Mononuclear cell (primary cell): ENCODE results near the gene XIST. TPM values are rescaled to one million over a fixed set of nuclear protein-coding genes. Genes with fewer than 3 reads are reported as not detected.

Experiments used
- H3K27me3 ChIP-seq: 2 replicates; pipeline ENCODE4 v1.6.0; 2011; ENCODE audit warnings: low read length, control low read depth; ENCODE audit not compliant: insufficient read depth
- H3K4me1 ChIP-seq: 2 replicates; pipeline ENCODE4 v1.5.1; 2011; ENCODE audit warnings: mild to moderate bottlenecking, low read length, control low read depth; ENCODE audit not compliant: insufficient read depth
- H3K4me3 ChIP-seq: 2 replicates; pipeline ENCODE4 v1.5.1; 2011; ENCODE audit warnings: mild to moderate bottlenecking, low read length, moderate library complexity
- H3K9me3 ChIP-seq: 2 replicates; pipeline ENCODE4 v1.5.1; 2011; ENCODE audit warnings: low read depth, mild to moderate bottlenecking, control low read depth, low read length
- total RNA-seq: library from RNA; depleted of rRNA; stranded (reverse); fragments of >200 nt; gene quantifications from one replicate; pipeline ENCODE4 v1.2.3, GENCODE V29; 2012

XIST gene
- total RNA-seq, 1 donor: 254 TPM

- H3K9me3 ChIP-seq: no peaks in the 10 kb centered on the region
- no peak overlapping the region for H3K4me3 ChIP-seq
- H3K4me1 ChIP-seq: no peaks in the 10 kb centered on the region
- H3K27me3 ChIP-seq: no peaks in the 10 kb centered on the region
These were observed 3.4 kb downstream of the XIST start for GRCh38 chrX:73849073-73849472.

- Histone ChIP-seq H3K27me3 (no peaks in the 10 kb centered on the region), H3K4me3 (no peak overlapping the region), H3K4me1 (no peaks in the 10 kb centered on the region), H3K9me3 (no peaks in the 10 kb centered on the region)
These were observed 4.5 kb downstream of the XIST start for GRCh38 chrX:73847991-73848390.

- Histone ChIP-seq H3K27me3 (no peaks in the 10 kb centered on the region), H3K4me1 (no peaks in the 10 kb centered on the region), H3K9me3 (no peaks in the 10 kb centered on the region), H3K4me3 (no peak overlapping the region)
These were observed 5.4 kb downstream of the XIST start for GRCh38 chrX:73847100-73847499.

GRCh38 chrX:73842541-73843234 lies 9.8 kb downstream of the XIST start:
- no peaks in the 10 kb centered on the region for H3K9me3 ChIP-seq
- no peak overlapping the region for H3K4me3 ChIP-seq
- H3K27me3 ChIP-seq: no peaks in the 10 kb centered on the region
- H3K4me1 ChIP-seq: no peaks in the 10 kb centered on the region

GRCh38 chrX:73841337-73841736 lies 11.2 kb downstream of the XIST start:
- Histone ChIP-seq H3K9me3 (no peaks in the 10 kb centered on the region), H3K4me1 (no peaks in the 10 kb centered on the region), H3K27me3 (no peaks in the 10 kb centered on the region), H3K4me3 (no peak overlapping the region)

- H3K27me3 ChIP-seq: no peaks in the 10 kb centered on the region
- H3K9me3 ChIP-seq: no peaks in the 10 kb centered on the region
- no peaks in the 10 kb centered on the region for H3K4me1 ChIP-seq
- no peak overlapping the region for H3K4me3 ChIP-seq
These were observed 12.2 kb downstream of the XIST start for GRCh38 chrX:73840120-73840924.

GRCh38 chrX:73839152-73839551 lies 13.4 kb downstream of the XIST start:
- Histone ChIP-seq H3K4me3 (no peak overlapping the region), H3K27me3 (no peaks in the 10 kb centered on the region), H3K4me1 (no peaks in the 10 kb centered on the region), H3K9me3 (no peaks in the 10 kb centered on the region)

GRCh38 chrX:73838123-73838522 lies 14.4 kb downstream of the XIST start:
- H3K27me3 ChIP-seq: no peaks in the 10 kb centered on the region
- no peak overlapping the region for H3K4me3 ChIP-seq

GRCh38 chrX:73836956-73837477 lies 15.5 kb downstream of the XIST start:
- H3K4me1 ChIP-seq: no peaks in the 10 kb centered on the region
- H3K4me3 ChIP-seq: no peak overlapping the region
- no peaks in the 10 kb centered on the region for H3K27me3 ChIP-seq
- no peaks in the 10 kb centered on the region for H3K9me3 ChIP-seq

More at GRCh38 chrX:73838123-73838522, 14.4 kb downstream of the XIST start:
- H3K9me3 ChIP-seq: no peaks in the 10 kb centered on the region
- no peaks in the 10 kb centered on the region for H3K4me1 ChIP-seq

- H3K9me3 ChIP-seq: no peaks in the 10 kb centered on the region
- no peaks in the 10 kb centered on the region for H3K4me1 ChIP-seq
- no peaks in the 10 kb centered on the region for H3K27me3 ChIP-seq
- H3K4me3 ChIP-seq: no peak overlapping the region
These were observed 18.3 kb downstream of the XIST start for GRCh38 chrX:73834219-73834618.

- Histone ChIP-seq H3K4me1 (no peaks in the 10 kb centered on the region), H3K9me3 (no peaks in the 10 kb centered on the region), H3K4me3 (no peak overlapping the region), H3K27me3 (no peaks in the 10 kb centered on the region)
These were observed 20.2 kb downstream of the XIST start for GRCh38 chrX:73832319-73832718.

GRCh38 chrX:73831500-73831899 lies 21.0 kb downstream of the XIST start:
- Histone ChIP-seq H3K4me3 (no peak overlapping the region), H3K9me3 (no peaks in the 10 kb centered on the region), H3K4me1 (no peaks in the 10 kb centered on the region), H3K27me3 (no peaks in the 10 kb centered on the region)

GRCh38 chrX:73830489-73831414 lies 21.8 kb downstream of the XIST start:
- Histone ChIP-seq H3K27me3 (no peaks in the 10 kb centered on the region), H3K9me3 (no peaks in the 10 kb centered on the region), H3K4me1 (no peaks in the 10 kb centered on the region), H3K4me3 (no peak overlapping the region)

- Histone ChIP-seq H3K4me1 (no peaks in the 10 kb centered on the region), H3K27me3 (no peaks in the 10 kb centered on the region), H3K9me3 (no peaks in the 10 kb centered on the region), H3K4me3 (no peak overlapping the region)
These were observed 22.5 kb downstream of the XIST start for GRCh38 chrX:73829890-73830466.
